Measurements from ENCODE around the gene HSP90AB1. TPM values are rescaled to one million over a fixed set of nuclear protein-coding genes. Genes with fewer than 3 reads are reported as not detected.

Gene HSP90AB1
- total RNA-seq, 1 experiment from 2014 or later: 1,986 TPM

- Histone ChIP-seq H4K5ac (ENCODE audit: insufficient read length, low read depth, low read length) (no peak overlapping the region), H2BK5ac (ENCODE audit: insufficient read length, low read length) (no peak overlapping the region), H3K14ac (ENCODE audit: insufficient read depth, low read length) (no peak overlapping the region; the same call in 1 of the 2 replicates), H2BK12ac (ENCODE audit: insufficient read length, low read depth, low read length) (no peak overlapping the region), H2AK5ac (ENCODE audit: insufficient read length, low read length) (no peak overlapping the region), H3K4ac (ENCODE audit: low read depth, low read length) (no peak overlapping the region), H2BK15ac (ENCODE audit: low read depth, low read length) (no peak overlapping the region), H3K18ac (ENCODE audit: insufficient read length, low read depth, low read length) (no peak overlapping the region), H3K23ac (ENCODE audit: insufficient read length, low read depth, low read length) (no peak overlapping the region), H2BK120ac (ENCODE audit: low read depth, low read length, poor library complexity, severe bottlenecking) (no peak overlapping the region), H2BK20ac (ENCODE audit: low read depth, low read length, poor library complexity, severe bottlenecking) (no peak overlapping the region), H4K8ac (replicated peaks; ENCODE audit: insufficient read length, low read depth, low read length) (no peak overlapping the region), H2AFZ (ENCODE audit: low read length) (no peak overlapping the region), H3K4me1 (ENCODE audit: insufficient read depth, low read length) (no peaks in the 10 kb centered on the region; the same call in 1 of the 2 replicates), H3K9me3 (ENCODE audit: control insufficient read depth, low read depth, low read length) (no peaks in the 10 kb centered on the region), H3K9ac (ENCODE audit: extremely low read depth, insufficient read length, low read length) (no peak overlapping the region), H3T11ph (ENCODE audit: low read length) (no peak overlapping the region), H3K79me2 (ENCODE audit: insufficient read depth, low read length) (no peaks in the 10 kb centered on the region), H3K23me2 (ENCODE audit: insufficient read length, low read depth, low read length, poor library complexity, severe bottlenecking) (no peaks in the 10 kb centered on the region), H4K20me1 (ENCODE audit: control insufficient read depth, insufficient read depth, insufficient read length) (peaks cover 3% of the 10 kb centered on the region), H3K27me3 (ENCODE audit: insufficient read depth, low read length) (no peaks in the 10 kb centered on the region), H3K79me1 (ENCODE audit: insufficient read depth, low read depth, low read length, poor library complexity, severe bottlenecking) (no peaks in the 10 kb centered on the region), H4K91ac (ENCODE audit: insufficient read length, low read depth, low read length) (no peak overlapping the region), H3K27ac (ENCODE audit: insufficient read length, low read depth, low read length) (no peak overlapping the region), H3K56ac (ENCODE audit: insufficient read length, low read depth, low read length) (no peak overlapping the region), H3K4me2 (ENCODE audit: insufficient read depth, insufficient read length, low read length) (no peak overlapping the region)
- Mint-ChIP-seq H3K27ac (no peak overlapping the region; a peak in 3 of 7 replicates), H3K36me3 (ENCODE audit: insufficient read depth in 1 of 3, low read depth in 3 of 3) (no peaks in the 10 kb centered on the region; a peak in 1 of 7 replicates), H3K4me1 (peaks cover 6 to 7% of the 10 kb centered on the region in 2 experiments), H3K9me3 (no peaks in the 10 kb centered on the region), H3K27me3 (ENCODE audit: low read depth) (peaks cover 30% of the 10 kb centered on the region), H3K4me3 (no peak overlapping the region)
- WGBS (ENCODE audit: extremely low coverage, insufficient read length, low lambda C conversion rate): no CpG with 5 or more reads among the region's 9 CpGs
- DNase-seq: no peak
- no peak for TF ChIP-seq CTCF (conservative IDR thresholded peaks at IDR 0.05)
These were observed 32.1 kb downstream of the HSP90AB1 start for GRCh38 chr6:44278774-44279697.
